Subcutaneous abdominal adipose tissue (tissue), 5 donors: ENCODE data around the gene INF2.

Experiments used
- H3K27ac ChIP-seq: one replicate; pipeline ENCODE4 v1.7.0; 2013; ENCODE audit warnings: low read depth, mild to moderate bottlenecking, inconsistent platforms, low read length, moderate library complexity
- H3K27me3 ChIP-seq, 5 donors: one replicate each; pipeline ENCODE4 v1.7.0; 2013; ENCODE audit warnings: low read length in 5 of 5, inconsistent platforms in 1 of 5; ENCODE audit not compliant: control insufficient read depth in 5 of 5, insufficient read depth in 4 of 5
- H3K36me3 ChIP-seq, 5 donors: one replicate each; pipeline ENCODE4 v1.7.0; 2013; ENCODE audit warnings: low read length in 5 of 5; ENCODE audit not compliant: control insufficient read depth in 5 of 5, insufficient read depth in 5 of 5
- H3K4me1 ChIP-seq, 5 donors: one replicate each; pipeline ENCODE4 v1.7.0; 2013; ENCODE audit warnings: low read length in 5 of 5, mild to moderate bottlenecking in 3 of 5, moderate library complexity in 1 of 5; ENCODE audit not compliant: control insufficient read depth in 5 of 5, insufficient read depth in 5 of 5
- H3K4me3 ChIP-seq, 5 donors: one replicate each; pipeline ENCODE4 v1.7.0; 2013; ENCODE audit warnings: low read length in 5 of 5, low read depth in 1 of 5
- H3K9ac ChIP-seq, 5 donors: one replicate each; pipeline ENCODE4 v1.7.0; 2013; ENCODE audit warnings: low read length in 5 of 5, mild to moderate bottlenecking in 4 of 5, moderate library complexity in 3 of 5
- H3K9me3 ChIP-seq, 5 donors: one replicate each; pipeline ENCODE4 v1.7.0; 2013; ENCODE audit warnings: low read length in 5 of 5; ENCODE audit not compliant: control insufficient read depth in 5 of 5
- donor health status: healthy.
- donor health status: healthy.
- donor health status: healthy.
- donor health status: healthy.
- donor health status: healthy.

Gene INF2

GRCh38 chr14:104717646-104718045 lies 28.2 kb downstream of the INF2 start:
- H3K27ac ChIP-seq = peak overlapping the region; percentile 37
- no peaks in the 10 kb centered on the region for H3K9me3 ChIP-seq
- H3K27me3 ChIP-seq = no peaks in the 10 kb centered on the region
- peaks cover 0 to 26% (median 20%) of the 10 kb centered on the region in 5 donors for H3K4me1 ChIP-seq
- H3K9ac ChIP-seq = peak overlapping the region in 1 of 5 donors; percentile 25
- no peak overlapping the region for H3K4me3 ChIP-seq
- H3K36me3 ChIP-seq = peaks cover 0 to 84% (median 72%) of the 10 kb centered on the region in 5 donors

- Histone ChIP-seq H3K4me1 (peaks cover 0 to 30% (median 23%) of the 10 kb centered on the region in 5 donors), H3K9me3 (no peaks in the 10 kb centered on the region), H3K36me3 (peaks cover 0 to 79% (median 67%) of the 10 kb centered on the region in 5 donors), H3K9ac (no peak overlapping the region), H3K27ac (peak overlapping the region; percentile 37), H3K4me3 (no peak overlapping the region), H3K27me3 (no peaks in the 10 kb centered on the region)
These were observed 28.7 kb downstream of the INF2 start for GRCh38 chr14:104718147-104718546.

GRCh38 chr14:104718871-104719270 lies 29.5 kb downstream of the INF2 start:
- Histone ChIP-seq H3K9me3 (no peaks in the 10 kb centered on the region), H3K4me1 (peaks cover 0 to 38% (median 29%) of the 10 kb centered on the region in 5 donors), H3K27me3 (no peaks in the 10 kb centered on the region), H3K36me3 (peaks cover 0 to 72% (median 59%) of the 10 kb centered on the region in 5 donors), H3K9ac (no peak overlapping the region), H3K27ac (no peak overlapping the region), H3K4me3 (no peak overlapping the region)

GRCh38 chr14:104719343-104719742 lies 29.9 kb downstream of the INF2 start:
- no peaks in the 10 kb centered on the region for H3K9me3 ChIP-seq
- no peak overlapping the region for H3K27ac ChIP-seq
- no peak overlapping the region for H3K4me3 ChIP-seq
- no peaks in the 10 kb centered on the region for H3K27me3 ChIP-seq
- H3K9ac ChIP-seq = no peak overlapping the region
- H3K36me3 ChIP-seq = peaks cover 0 to 68% (median 55%) of the 10 kb centered on the region in 5 donors
- peaks cover 0 to 38% (median 29%) of the 10 kb centered on the region in 5 donors for H3K4me1 ChIP-seq

GRCh38 chr14:104721505-104722431 lies 32.4 kb downstream of the INF2 start:
- H3K36me3 ChIP-seq = peaks cover 0 to 45% (median 33%) of the 10 kb centered on the region in 5 donors
- H3K4me1 ChIP-seq = peaks cover 0 to 62% (median 53%) of the 10 kb centered on the region in 5 donors
- no peak overlapping the region for H3K9ac ChIP-seq
- no peak overlapping the region for H3K4me3 ChIP-seq
- H3K27me3 ChIP-seq = no peaks in the 10 kb centered on the region
- H3K9me3 ChIP-seq = no peaks in the 10 kb centered on the region
- H3K27ac ChIP-seq = no peak overlapping the region

GRCh38 chr14:104722938-104723650 lies 33.7 kb downstream of the INF2 start:
- Histone ChIP-seq H3K27ac (no peak overlapping the region), H3K4me3 (peak overlapping the region in 3 of 5 donors; percentile 65 to 78 (median 73)), H3K9ac (no peak overlapping the region)

GRCh38 chr14:104723651-104724406 lies 34.4 kb downstream of the INF2 start, which contains the start of gene ADSS1:
Gene ADSS1, plus strand, starts transcription at chr14:104724229. Its CDS starts 42 bp downstream, at chr14:104724271.
- Histone ChIP-seq H3K27ac (peak within 1 kb of the TSS; percentile 46), H3K4me1 (peaks cover 0 to 55% (median 41%) of the 10 kb centered on the region in 5 donors), H3K9ac (peak within 1 kb of the TSS in 4 of 5 donors; percentile 37 to 72 (median 52))

More at GRCh38 chr14:104722938-104723650, 33.7 kb downstream of the INF2 start:
- H3K4me1 ChIP-seq = peaks cover 0 to 62% (median 48%) of the 10 kb centered on the region in 5 donors
- H3K36me3 ChIP-seq = peaks cover 0 to 33% (median 28%) of the 10 kb centered on the region in 5 donors
- no peaks in the 10 kb centered on the region for H3K9me3 ChIP-seq
- no peaks in the 10 kb centered on the region for H3K27me3 ChIP-seq

GRCh38 chr14:104724407-104724980 lies 35.1 kb downstream of the INF2 start:
- Histone ChIP-seq H3K9ac (peak overlapping the region in 3 of 5 donors; percentile 47 to 72 (median 57)), H3K4me3 (peak overlapping the region; percentile 35 to 78 (median 61)), H3K27me3 (no peaks in the 10 kb centered on the region), H3K36me3 (peaks cover 0 to 23% (median 17%) of the 10 kb centered on the region in 5 donors), H3K9me3 (no peaks in the 10 kb centered on the region), H3K27ac (peak overlapping the region; percentile 46), H3K4me1 (peaks cover 0 to 51% (median 36%) of the 10 kb centered on the region in 5 donors)

More at GRCh38 chr14:104723651-104724406, 34.4 kb downstream of the INF2 start, which contains the start of gene ADSS1:
- H3K27me3 ChIP-seq = no peaks in the 10 kb centered on the region
- no peaks in the 10 kb centered on the region for H3K9me3 ChIP-seq
- H3K4me3 ChIP-seq = peak within 1 kb of the TSS; percentile 35 to 78 (median 67)
- H3K36me3 ChIP-seq = peaks cover 0 to 29% (median 24%) of the 10 kb centered on the region in 5 donors
